Dendritic cell treated with granulocyte-macrophage colony-stimulating factor and Interleukin-4, amounts not matched to agents 40 ng/mL and 50 ng/mL, for 4 days (primary cell): Measurements from ENCODE around the gene ADIPOR2.
"Not testable (repeated sequence)": the region's sequence is repeated elsewhere in the genome, so short reads cannot be mapped to it uniquely, and the experiment has no call there.

ENCODE experiments used
- H3K27ac Mint-ChIP-seq: one replicate; pipeline ENCODE4 v1.8.0; 2022; ENCODE audit warnings: mild to moderate bottlenecking, mixed read lengths
- H3K27me3 Mint-ChIP-seq: one replicate; pipeline ENCODE4 v1.8.0; 2022; ENCODE audit warnings: mild to moderate bottlenecking, mixed read lengths
- H3K36me3 Mint-ChIP-seq: one replicate; pipeline ENCODE4 v1.8.0; 2022; ENCODE audit warnings: low read depth, mixed read lengths
- H3K4me1 Mint-ChIP-seq: one replicate; pipeline ENCODE4 v1.8.0; 2022; ENCODE audit warnings: low read depth, mixed read lengths
- H3K4me3 Mint-ChIP-seq: one replicate; pipeline ENCODE4 v1.8.0; 2022; ENCODE audit warnings: mild to moderate bottlenecking, moderate library complexity, mixed read lengths
- H3K9me3 Mint-ChIP-seq: one replicate; pipeline ENCODE4 v1.8.0; 2022; ENCODE audit warnings: mixed read lengths
- intact Hi-C: fragments of 100-400 bp; cut with micrococcal nuclease; formaldehyde crosslinking; loops from one replicate; pipeline ENCODE4 v1.15.0; 2022

Gene ADIPOR2

GRCh38 chr12:1723721-1724120 is 32.9 kb downstream of the ADIPOR2 start:
- H3K27ac Mint-ChIP-seq = no peak overlapping the region
- H3K4me1 Mint-ChIP-seq = peaks cover 48% of the 10 kb centered on the region
- peaks cover 32% of the 10 kb centered on the region for H3K36me3 Mint-ChIP-seq
- intact Hi-C loops = no loop called here
- no peak overlapping the region for H3K4me3 Mint-ChIP-seq
- H3K27me3 Mint-ChIP-seq = no peaks in the 10 kb centered on the region
- no peaks in the 10 kb centered on the region for H3K9me3 Mint-ChIP-seq

- Mint-ChIP-seq H3K4me1 (peaks cover 48% of the 10 kb centered on the region), H3K36me3 (peaks cover 32% of the 10 kb centered on the region), H3K4me3 (no peak overlapping the region), H3K9me3 (no peaks in the 10 kb centered on the region), H3K27me3 (no peaks in the 10 kb centered on the region), H3K27ac (no peak overlapping the region)
- intact Hi-C loops = no loop called here
These were observed 33.4 kb downstream of the ADIPOR2 start for GRCh38 chr12:1724250-1724649.

GRCh38 chr12:1726753-1727152 is 35.9 kb downstream of the ADIPOR2 start:
- Mint-ChIP-seq H3K9me3 (no peaks in the 10 kb centered on the region), H3K27me3 (no peaks in the 10 kb centered on the region), H3K27ac (no peak overlapping the region), H3K4me3 (no peak overlapping the region), H3K36me3 (peaks cover 26% of the 10 kb centered on the region), H3K4me1 (peaks cover 35% of the 10 kb centered on the region)
- intact Hi-C loops = no loop called here

GRCh38 chr12:1728824-1729223 is 38.0 kb downstream of the ADIPOR2 start:
- H3K27ac Mint-ChIP-seq = no peak overlapping the region
- H3K36me3 Mint-ChIP-seq = peaks cover 20% of the 10 kb centered on the region
- H3K27me3 Mint-ChIP-seq = no peaks in the 10 kb centered on the region
- no peaks in the 10 kb centered on the region for H3K9me3 Mint-ChIP-seq
- peaks cover 26% of the 10 kb centered on the region for H3K4me1 Mint-ChIP-seq
- H3K4me3 Mint-ChIP-seq = no peak overlapping the region
- intact Hi-C loops = no loop called here

GRCh38 chr12:1731019-1731687 is 40.3 kb downstream of the ADIPOR2 start:
- intact Hi-C loops = no loop called here
- H3K27me3 Mint-ChIP-seq = no peaks in the 10 kb centered on the region
- peaks cover 9% of the 10 kb centered on the region for H3K36me3 Mint-ChIP-seq
- H3K27ac Mint-ChIP-seq = no peak overlapping the region
- peaks cover 20% of the 10 kb centered on the region for H3K4me1 Mint-ChIP-seq
- H3K9me3 Mint-ChIP-seq = no peaks in the 10 kb centered on the region
- H3K4me3 Mint-ChIP-seq = no peak overlapping the region

- H3K27me3 Mint-ChIP-seq, H3K27ac Mint-ChIP-seq, H3K36me3 Mint-ChIP-seq, H3K9me3 Mint-ChIP-seq, intact Hi-C loops, H3K4me3 Mint-ChIP-seq: not testable (repeated sequence)
- peaks cover 20% of the 10 kb centered on the region for H3K4me1 Mint-ChIP-seq
These were observed 40.8 kb downstream of the ADIPOR2 start for GRCh38 chr12:1731688-1732078.

- no peak overlapping the region for H3K4me3 Mint-ChIP-seq
- H3K27me3 Mint-ChIP-seq = no peaks in the 10 kb centered on the region
- H3K36me3 Mint-ChIP-seq = peaks cover 3% of the 10 kb centered on the region
- intact Hi-C loops = no loop called here
- no peak overlapping the region for H3K27ac Mint-ChIP-seq
- peaks cover 20% of the 10 kb centered on the region for H3K4me1 Mint-ChIP-seq
- no peaks in the 10 kb centered on the region for H3K9me3 Mint-ChIP-seq
These were observed 42.0 kb downstream of the ADIPOR2 start for GRCh38 chr12:1732914-1733313.

- H3K9me3 Mint-ChIP-seq, H3K4me3 Mint-ChIP-seq, H3K27ac Mint-ChIP-seq, H3K36me3 Mint-ChIP-seq, H3K27me3 Mint-ChIP-seq, intact Hi-C loops: not testable (repeated sequence)
- peaks cover 19% of the 10 kb centered on the region for H3K4me1 Mint-ChIP-seq
These were observed 42.8 kb downstream of the ADIPOR2 start for GRCh38 chr12:1733712-1734111.

GRCh38 chr12:1737652-1738286 is 46.9 kb downstream of the ADIPOR2 start:
- intact Hi-C loops = no loop called here
- H3K4me3 Mint-ChIP-seq = no peak overlapping the region
- H3K9me3 Mint-ChIP-seq = no peaks in the 10 kb centered on the region
- H3K4me1 Mint-ChIP-seq = peaks cover 33% of the 10 kb centered on the region
- H3K27ac Mint-ChIP-seq = no peak overlapping the region
- H3K27me3 Mint-ChIP-seq = no peaks in the 10 kb centered on the region
- H3K36me3 Mint-ChIP-seq = no peaks in the 10 kb centered on the region

GRCh38 chr12:1738446-1738845 is 47.6 kb downstream of the ADIPOR2 start:
- H3K27ac Mint-ChIP-seq = no peak overlapping the region
- intact Hi-C loops = no loop called here
- no peak overlapping the region for H3K4me3 Mint-ChIP-seq
- H3K36me3 Mint-ChIP-seq = no peaks in the 10 kb centered on the region
- no peaks in the 10 kb centered on the region for H3K9me3 Mint-ChIP-seq
- H3K27me3 Mint-ChIP-seq = no peaks in the 10 kb centered on the region
- peaks cover 33% of the 10 kb centered on the region for H3K4me1 Mint-ChIP-seq

GRCh38 chr12:1739368-1739767 is 48.5 kb downstream of the ADIPOR2 start:
- H3K27me3 Mint-ChIP-seq = no peaks in the 10 kb centered on the region
- H3K4me3 Mint-ChIP-seq = no peak overlapping the region
- intact Hi-C loops = no loop called here
- H3K9me3 Mint-ChIP-seq = no peaks in the 10 kb centered on the region
- peaks cover 33% of the 10 kb centered on the region for H3K4me1 Mint-ChIP-seq
- no peak overlapping the region for H3K27ac Mint-ChIP-seq
- peaks cover 9% of the 10 kb centered on the region for H3K36me3 Mint-ChIP-seq

- Mint-ChIP-seq H3K27me3 (no peaks in the 10 kb centered on the region), H3K27ac (peak overlapping the region; percentile 37), H3K4me3 (no peak overlapping the region), H3K9me3 (no peaks in the 10 kb centered on the region), H3K36me3 (peaks cover 16% of the 10 kb centered on the region), H3K4me1 (peaks cover 33% of the 10 kb centered on the region)
- intact Hi-C loops = no loop called here
These were observed 49.5 kb downstream of the ADIPOR2 start for GRCh38 chr12:1740161-1740948.

- Mint-ChIP-seq H3K4me1 (peaks cover 31% of the 10 kb centered on the region), H3K27me3 (no peaks in the 10 kb centered on the region)
These were observed 50.5 kb downstream of the ADIPOR2 start for GRCh38 chr12:1741154-1741949.

GRCh38 chr12:1744932-1745331 is 54.1 kb downstream of the ADIPOR2 start:
- intact Hi-C loops = no loop called here

More at GRCh38 chr12:1741154-1741949, 50.5 kb downstream of the ADIPOR2 start:
- intact Hi-C loops = no loop called here
- Mint-ChIP-seq H3K4me3 (no peak overlapping the region), H3K9me3 (peaks cover 5% of the 10 kb centered on the region), H3K27ac (no peak overlapping the region), H3K36me3 (peaks cover 26% of the 10 kb centered on the region)

More at GRCh38 chr12:1744932-1745331, 54.1 kb downstream of the ADIPOR2 start:
- no peak overlapping the region for H3K4me3 Mint-ChIP-seq
- H3K27me3 Mint-ChIP-seq = no peaks in the 10 kb centered on the region
- peaks cover 34% of the 10 kb centered on the region for H3K9me3 Mint-ChIP-seq
- H3K36me3 Mint-ChIP-seq = peaks cover 56% of the 10 kb centered on the region
- H3K27ac Mint-ChIP-seq = no peak overlapping the region
- H3K4me1 Mint-ChIP-seq = peaks cover 14% of the 10 kb centered on the region
